Measurements from ENCODE around the gene KPTN. TPM values are rescaled to one million over a fixed set of nuclear protein-coding genes. Genes with fewer than 3 reads are reported as not detected.

KPTN gene
- total and polyA plus RNA-seq, 2 of the 13 experiments (the other 11 are each of a cell fraction or from before 2014, with no cell fraction given): 9.1 to 13.3 TPM

- TF ChIP-seq ATF4 (CRISPR knock-in tag; IDR thresholded peaks at IDR 0.05) (no peak), ZUFSP (CRISPR knock-in tag; IDR thresholded peaks at IDR 0.05; ENCODE audit: borderline replicate concordance) (no peak), ZFP90 (CRISPR knock-in tag; IDR thresholded peaks at IDR 0.05; ENCODE audit: borderline replicate concordance) (0 out of 2 replicates have a peak, but pooled peaks have one; percentile 36), ATF2 (CRISPR knock-in tag; IDR thresholded peaks at IDR 0.05) (no peak), NBN (conservative IDR thresholded peaks at IDR 0.05) (no peak), SNAPC5 (CRISPR knock-in tag; IDR thresholded peaks at IDR 0.05; ENCODE audit: borderline replicate concordance) (no peak), SOX5 (CRISPR knock-in tag; IDR thresholded peaks at IDR 0.05; ENCODE audit: borderline replicate concordance) (no peak), PRDM15 (CRISPR knock-in tag; IDR thresholded peaks at IDR 0.05) (no peak), ZNF251 (CRISPR knock-in tag; IDR thresholded peaks at IDR 0.05) (no peak), ZNF350 (CRISPR knock-in tag; IDR thresholded peaks at IDR 0.05; ENCODE audit: borderline replicate concordance, low read depth) (no peak), ZBTB43 (CRISPR knock-in tag; conservative IDR thresholded peaks at IDR 0.05) (no peak)
Measured at GRCh38 chr19:47471733-47472457, 12.1 kb downstream of the KPTN start, which contains the start of gene SLC8A2 (continued).
